Measurements from ENCODE around the gene LINGO3.
"Not testable (repeated sequence)": the region's sequence is repeated elsewhere in the genome, so short reads cannot be mapped to it uniquely, and the experiment has no call there.

The LINGO3 gene

GRCh38 chr19:2308114-2308556 is at the start of gene LINGO3:
Gene LINGO3 (minus strand): TSS chr19:2308154. CDS start chr19:2291776, 16,378 bp downstream.
- DNase-seq (ENCODE audit: low read depth): no peak

- DNase-seq (ENCODE audit: low read depth): no peak
Measured at GRCh38 chr19:2356036-2356646, 48.2 kb upstream of the LINGO3 start.

- no peak for DNase-seq (ENCODE audit: low read depth)
Measured at GRCh38 chr19:2355168-2356035, 47.4 kb upstream of the LINGO3 start.

GRCh38 chr19:2354670-2355069 is 46.7 kb upstream of the LINGO3 start:
- DNase-seq (ENCODE audit: low read depth): no peak

- DNase-seq (ENCODE audit: low read depth): no peak
Measured at GRCh38 chr19:2353887-2354592, 46.1 kb upstream of the LINGO3 start.

GRCh38 chr19:2353159-2353886 is 45.4 kb upstream of the LINGO3 start:
- DNase-seq (ENCODE audit: low read depth): no peak

GRCh38 chr19:2352121-2352520 is 44.2 kb upstream of the LINGO3 start:
- DNase-seq (ENCODE audit: low read depth): no peak

- DNase-seq (ENCODE audit: low read depth): no peak
Measured at GRCh38 chr19:2351591-2351990, 43.6 kb upstream of the LINGO3 start.

- DNase-seq (ENCODE audit: low read depth): no peak
Measured at GRCh38 chr19:2350656-2351055, 42.7 kb upstream of the LINGO3 start.

GRCh38 chr19:2349818-2350217 is 41.9 kb upstream of the LINGO3 start:
- DNase-seq (ENCODE audit: low read depth): not testable (repeated sequence)

- no peak for DNase-seq (ENCODE audit: low read depth)
Measured at GRCh38 chr19:2345794-2346663, 38.1 kb upstream of the LINGO3 start.

GRCh38 chr19:2345076-2345475 is 37.1 kb upstream of the LINGO3 start:
- DNase-seq (ENCODE audit: low read depth): no peak

- DNase-seq (ENCODE audit: low read depth): no peak
Measured at GRCh38 chr19:2344381-2344870, 36.5 kb upstream of the LINGO3 start.

GRCh38 chr19:2343289-2343982 is 35.5 kb upstream of the LINGO3 start:
- DNase-seq (ENCODE audit: low read depth): no peak

- DNase-seq (ENCODE audit: low read depth): no peak
Measured at GRCh38 chr19:2342656-2343288, 34.8 kb upstream of the LINGO3 start.

GRCh38 chr19:2341982-2342381 is 34.0 kb upstream of the LINGO3 start:
- no peak for DNase-seq (ENCODE audit: low read depth)

- DNase-seq (ENCODE audit: low read depth): no peak
Measured at GRCh38 chr19:2341244-2341751, 33.3 kb upstream of the LINGO3 start.

GRCh38 chr19:2340496-2341243 is 32.7 kb upstream of the LINGO3 start:
- DNase-seq (ENCODE audit: low read depth): no peak
